ENCODE results near the gene REG4.
"Not testable (repeated sequence)": the region's sequence is repeated elsewhere in the genome, so short reads cannot be mapped to it uniquely, and the experiment has no call there.

REG4 gene

DNA sequence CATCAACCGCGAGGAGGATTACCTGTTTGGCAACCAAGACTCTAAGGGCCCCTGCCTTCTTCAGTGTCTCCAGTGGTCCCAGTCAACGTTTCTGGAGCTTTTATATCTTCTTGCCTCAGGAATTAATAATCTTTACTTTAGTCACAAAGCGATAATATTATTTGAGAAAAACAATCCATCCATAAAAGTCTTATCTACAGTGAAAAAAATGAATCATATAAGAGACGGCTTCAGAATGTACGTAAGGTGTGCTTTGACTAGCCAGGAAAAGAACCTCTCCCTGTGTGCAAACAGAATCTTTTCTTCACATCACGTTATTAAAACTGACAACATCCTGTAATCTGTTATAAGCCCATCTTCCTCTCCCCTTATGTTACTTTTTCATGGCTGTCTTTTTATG is at the start of gene REG4:
Gene REG4, minus strand, starts transcription at position 74 of the 400 bp plus-strand sequence. CDS start 2,691 bp downstream, outside the sequence.
- no peak for DNase-seq (ENCODE audit: low read depth)

DNA sequence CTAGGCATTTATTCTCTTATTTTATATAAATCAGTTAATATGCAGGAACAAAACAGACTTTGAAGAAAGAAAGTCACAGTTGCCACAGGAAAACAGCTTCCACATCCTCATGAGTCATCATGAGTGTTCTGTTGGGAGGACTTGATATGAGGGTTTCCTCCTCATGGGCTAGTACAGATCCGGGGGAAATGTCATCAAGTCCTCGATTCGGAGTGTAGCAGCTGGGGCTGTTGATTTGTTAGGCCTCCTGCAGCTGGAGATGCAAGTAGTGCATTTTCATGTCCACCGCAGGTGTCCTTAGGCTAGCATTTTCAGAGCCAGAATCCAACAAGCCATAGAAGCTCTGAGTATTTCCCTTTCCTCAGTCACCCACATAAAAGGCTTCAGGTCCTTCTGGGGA is 48.4 kb upstream of the REG4 start:
- DNase-seq (ENCODE audit: low read depth), result no peak

DNA sequence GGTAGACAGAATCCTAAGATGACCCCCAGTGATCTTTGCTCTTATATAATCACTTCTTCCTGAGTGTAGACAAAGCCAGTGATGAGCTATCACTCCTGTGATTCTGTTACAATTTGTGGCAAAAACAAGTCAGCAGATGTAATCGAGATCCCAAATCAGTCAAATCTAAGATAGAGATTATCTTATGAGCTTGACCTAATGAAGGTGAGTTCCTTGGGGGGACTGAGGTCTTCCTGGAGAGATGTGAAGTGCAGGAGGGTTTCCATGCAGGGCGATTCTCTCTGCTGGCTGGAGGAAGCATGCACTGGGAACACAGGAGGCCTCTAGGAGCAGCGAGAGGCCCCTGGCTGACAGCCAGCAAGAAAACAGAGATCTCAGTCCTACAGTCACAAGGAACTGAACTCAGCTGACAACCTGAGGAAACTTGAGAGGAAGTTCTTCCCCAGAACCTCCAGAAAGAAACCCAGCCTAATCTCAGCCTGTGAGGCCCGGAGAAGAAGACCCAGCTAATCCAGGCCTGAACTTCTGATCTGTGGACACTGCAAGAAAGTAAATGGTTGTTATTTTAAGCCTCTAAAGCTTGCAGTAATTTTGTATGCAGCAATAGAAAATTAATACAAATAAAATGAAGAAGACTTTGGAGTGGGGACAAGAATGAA is 47.4 kb upstream of the REG4 start:
- not testable (repeated sequence) for DNase-seq (ENCODE audit: low read depth)

DNA sequence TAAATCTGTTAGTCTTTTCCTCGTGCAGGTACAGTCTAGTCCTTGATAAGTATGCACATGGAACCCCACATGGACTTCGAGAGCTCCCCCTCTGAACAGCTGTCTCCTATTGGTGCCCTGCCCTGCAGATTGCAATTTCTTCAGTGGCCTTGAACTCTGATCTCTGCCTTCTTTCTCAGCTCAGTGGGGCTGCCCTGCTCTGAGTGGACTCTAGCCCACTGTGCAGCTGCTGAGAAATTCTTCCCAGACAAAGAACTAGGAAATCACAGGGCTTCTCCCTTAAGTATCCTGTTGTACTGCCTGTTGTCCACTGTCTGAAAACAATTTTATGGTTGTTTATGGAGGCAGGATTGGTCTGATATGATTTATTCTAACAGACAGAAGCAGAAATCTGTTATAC is 46.9 kb upstream of the REG4 start:
- no peak for DNase-seq (ENCODE audit: low read depth)

DNA sequence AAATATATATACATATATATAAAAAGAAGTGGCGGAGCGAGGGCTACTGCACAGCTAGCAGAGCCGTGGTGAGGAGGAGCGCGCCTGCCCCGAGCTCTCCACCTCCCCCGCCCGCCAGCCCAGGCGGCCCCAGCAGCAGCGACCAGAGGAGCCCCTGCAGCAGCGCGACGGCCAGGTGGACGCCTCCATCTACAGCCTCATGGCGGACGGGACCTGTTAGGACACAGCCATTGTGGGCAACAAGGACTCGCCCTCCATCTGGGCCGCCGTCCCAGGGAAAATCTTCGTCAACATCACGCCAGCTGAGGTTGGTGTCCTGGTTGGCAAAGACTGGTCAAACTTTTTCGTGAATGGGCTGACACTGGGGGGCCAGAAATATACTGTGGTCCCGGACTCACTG is 41.9 kb upstream of the REG4 start:
- DNase-seq (ENCODE audit: low read depth), result no peak

DNA sequence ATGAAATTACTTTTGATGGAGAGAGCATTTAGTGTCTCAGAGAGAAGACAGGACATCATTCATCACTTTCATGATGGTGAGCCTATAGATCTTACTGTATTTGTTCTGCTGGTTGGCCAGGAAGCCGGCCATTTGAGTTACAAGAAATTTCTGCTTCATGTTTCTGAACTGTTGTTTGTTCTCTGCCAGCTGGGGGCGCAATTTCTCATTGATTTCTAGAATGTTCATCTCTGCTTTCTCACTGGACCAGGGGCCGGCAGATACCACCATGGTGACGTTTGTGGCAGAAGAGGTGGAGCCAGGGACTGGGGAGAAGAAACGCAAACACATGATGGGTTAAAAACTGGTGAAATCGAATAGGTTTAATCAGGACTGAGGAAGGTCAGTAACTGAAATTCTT is 32.9 kb upstream of the REG4 start:
- not testable (repeated sequence) for DNase-seq (ENCODE audit: low read depth)

DNA sequence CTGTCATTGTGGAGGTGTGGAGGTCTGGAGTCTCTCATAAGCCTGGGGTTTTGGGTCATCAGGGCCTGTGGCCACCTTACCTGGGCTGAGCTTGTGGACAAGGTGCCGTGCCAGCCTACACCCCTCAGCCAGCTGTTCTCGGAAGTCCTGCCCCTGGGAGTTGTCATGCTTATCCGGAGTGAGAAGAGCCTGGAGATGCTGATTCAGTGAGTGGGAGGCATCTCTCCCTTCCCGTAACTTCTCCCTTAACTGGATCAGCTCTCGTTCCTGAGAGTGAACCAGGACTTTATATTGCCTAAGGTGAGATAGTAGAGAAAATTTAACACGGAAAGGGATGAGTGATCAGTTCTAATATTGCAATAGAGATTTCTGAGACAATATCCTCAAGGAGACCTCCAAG is 30.0 kb upstream of the REG4 start:
- no peak for DNase-seq (ENCODE audit: low read depth)

DNA sequence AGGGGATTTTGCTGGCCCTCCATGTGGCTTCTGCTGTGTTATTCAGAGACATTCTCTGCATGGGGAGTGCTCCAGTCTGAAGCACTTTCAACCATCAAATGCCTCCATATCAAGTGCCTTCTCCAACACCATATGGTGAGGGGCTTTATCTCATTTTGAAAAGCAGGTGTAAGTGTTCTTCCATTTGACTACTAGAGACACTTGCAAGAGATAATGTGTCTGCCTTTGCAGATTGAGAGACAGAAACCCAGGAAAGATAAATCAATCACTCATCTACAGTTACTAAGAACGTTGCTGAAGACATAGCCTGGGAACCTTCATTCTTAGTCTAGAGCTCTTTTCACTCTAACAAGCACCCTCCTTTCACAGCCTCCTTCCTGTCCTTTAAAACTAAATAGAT is 29.5 kb upstream of the REG4 start:
- DNase-seq (ENCODE audit: low read depth), result no peak

DNA sequence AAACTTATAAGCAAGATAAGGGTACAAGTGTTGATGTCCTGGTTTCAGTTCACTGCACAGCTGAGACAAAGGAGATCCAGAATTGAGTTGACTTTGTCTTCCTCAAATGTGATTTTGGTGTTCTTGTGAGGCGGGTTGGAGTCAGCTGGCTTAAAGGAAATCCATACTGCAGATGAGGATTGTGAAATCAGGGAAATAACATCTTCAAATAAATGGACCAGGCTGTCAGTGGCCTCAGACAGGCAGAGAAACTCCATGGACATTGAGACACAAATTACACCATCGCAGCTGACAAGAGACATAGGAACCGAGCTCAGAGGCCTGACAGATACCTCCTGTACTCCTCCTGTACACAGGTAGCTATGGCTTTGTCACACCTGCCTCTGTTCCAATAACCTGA is 27.0 kb upstream of the REG4 start:
- no peak for DNase-seq (ENCODE audit: low read depth)

DNA sequence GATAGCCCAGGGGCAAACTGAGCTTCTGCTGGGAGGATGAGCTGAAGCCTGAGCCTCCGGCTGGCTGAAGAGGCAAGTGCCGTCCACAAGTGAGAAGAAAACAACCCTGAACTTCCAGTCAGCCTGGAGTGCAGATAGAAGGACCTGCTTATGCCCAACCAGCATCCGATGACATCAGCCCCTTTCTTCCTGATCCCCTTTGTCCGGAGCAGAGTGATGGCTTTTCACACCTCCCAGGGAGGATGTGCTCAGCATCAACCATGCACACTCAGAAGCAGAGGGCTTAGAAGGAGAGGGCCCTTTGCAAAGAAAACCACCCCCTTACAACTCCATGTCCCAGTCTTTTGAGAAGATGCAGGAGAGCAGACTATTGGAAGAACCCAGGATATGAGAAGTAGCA is 23.7 kb upstream of the REG4 start:
- no peak for DNase-seq (ENCODE audit: low read depth)

DNA sequence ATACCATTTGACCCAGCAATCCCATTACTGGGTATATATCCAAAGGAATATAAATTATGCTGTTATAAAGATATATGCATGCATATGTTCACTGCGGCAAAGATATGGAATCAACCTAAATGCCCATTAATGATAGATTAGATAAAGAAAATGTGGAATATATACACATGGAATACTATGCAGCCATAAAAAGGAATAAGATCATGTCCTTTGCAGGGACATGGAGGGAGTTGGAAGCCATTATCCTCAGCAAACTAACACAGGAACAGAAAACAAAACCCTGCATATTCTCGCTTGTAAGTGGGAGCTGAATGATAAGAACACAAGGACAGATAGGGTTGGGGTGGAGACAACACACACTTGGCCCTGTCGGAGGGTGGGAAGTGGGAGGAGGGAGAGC is 19.8 kb upstream of the REG4 start:
- no peak for DNase-seq (ENCODE audit: low read depth)

DNA sequence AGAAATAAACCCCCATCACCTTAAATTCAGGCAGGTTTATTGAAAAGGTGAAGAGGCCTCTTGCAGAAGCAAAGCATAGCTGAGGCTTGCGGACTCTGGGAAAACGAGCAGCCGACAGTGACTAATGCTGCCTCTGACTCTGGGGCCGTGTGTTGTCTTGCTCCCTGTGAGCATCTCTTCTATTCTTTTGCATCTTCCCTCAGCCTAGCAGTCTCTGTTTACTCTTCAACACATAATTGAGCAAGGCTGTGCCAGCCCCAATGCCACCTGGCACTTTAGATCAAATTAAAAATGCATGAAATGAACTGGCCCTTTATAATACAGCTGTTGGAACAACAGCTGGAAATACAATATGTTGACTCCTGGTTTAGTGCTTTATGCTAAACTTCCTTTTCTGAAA is 18.4 kb upstream of the REG4 start:
- no peak for DNase-seq (ENCODE audit: low read depth)

DNA sequence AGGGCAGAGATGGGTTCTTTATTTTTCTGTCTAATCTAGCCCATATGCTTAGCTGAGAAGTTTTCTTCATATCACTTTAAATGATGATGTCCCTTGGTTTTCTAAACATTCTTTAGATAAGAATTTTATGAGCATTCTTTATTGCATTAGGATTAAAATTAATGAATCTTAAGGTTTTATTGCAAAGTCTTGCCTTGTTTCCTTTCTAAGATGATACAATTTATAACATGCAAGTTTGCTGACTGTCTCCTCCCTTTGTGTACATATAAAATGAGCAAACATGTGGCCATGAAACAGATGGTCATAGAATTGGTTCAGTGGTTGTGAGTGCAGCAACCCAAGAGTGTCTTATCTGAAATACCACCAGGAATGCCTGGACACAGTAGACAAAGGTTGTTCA is 17.7 kb upstream of the REG4 start:
- DNase-seq (ENCODE audit: low read depth), result not testable (repeated sequence)

DNA sequence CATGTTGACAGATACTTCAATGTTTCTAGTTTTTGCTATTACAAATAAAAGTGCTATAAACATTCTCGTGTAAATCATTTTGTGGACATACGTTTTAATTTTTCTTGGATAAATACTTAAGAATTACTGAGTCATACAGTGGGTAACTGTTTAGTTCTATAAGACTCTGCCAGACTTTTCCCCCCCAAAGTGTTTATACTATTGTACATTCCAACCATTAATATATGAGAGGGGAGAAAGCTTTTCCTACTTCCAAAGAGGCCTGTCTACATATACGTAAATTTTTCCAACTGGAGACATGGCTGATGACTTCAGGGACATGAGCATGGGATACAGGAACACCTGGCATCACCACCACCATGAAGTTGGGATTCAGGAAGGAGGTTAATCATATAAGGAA is 17.0 kb upstream of the REG4 start:
- DNase-seq (ENCODE audit: low read depth), result no peak

DNA sequence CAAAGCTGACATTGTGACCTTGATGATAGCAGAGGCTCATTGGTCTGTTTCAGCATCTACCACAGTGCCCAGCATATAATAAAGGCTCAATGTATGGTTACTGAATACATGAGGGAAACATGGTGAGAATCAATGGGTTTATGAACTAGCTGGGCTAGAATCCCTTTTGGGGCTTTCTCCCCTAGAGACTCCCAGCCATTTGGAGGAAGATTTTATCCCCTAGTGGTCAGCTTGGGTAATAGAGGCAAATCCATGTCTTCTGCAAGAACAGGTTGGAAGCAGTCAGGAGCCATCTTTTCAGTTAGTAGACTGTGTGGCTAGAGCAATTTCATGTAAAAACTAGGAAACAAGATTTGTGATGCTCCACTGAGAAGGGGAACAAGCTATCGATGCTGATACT is 15.8 kb upstream of the REG4 start:
- DNase-seq (ENCODE audit: low read depth), result no peak

DNA sequence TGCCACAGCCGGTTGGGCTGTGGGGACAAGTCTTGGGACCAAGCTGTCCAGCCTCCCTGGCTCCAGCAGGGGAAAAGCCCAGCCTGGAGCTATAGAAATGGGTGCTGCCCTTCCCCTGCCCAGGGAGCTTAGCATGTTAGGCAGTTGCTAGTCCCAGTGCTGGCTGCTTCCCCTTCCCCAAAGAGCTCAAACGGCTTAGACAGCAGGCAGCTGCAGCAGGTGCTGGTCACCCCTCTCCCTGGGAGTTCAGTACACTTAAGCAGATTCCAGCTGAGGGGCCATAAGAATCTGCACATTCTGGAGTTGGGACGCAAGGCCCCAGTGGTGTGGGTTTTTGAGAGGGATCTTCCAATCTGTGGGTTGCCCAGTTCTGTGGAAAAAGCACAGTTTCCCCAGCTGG is 11.1 kb upstream of the REG4 start:
- no peak for DNase-seq (ENCODE audit: low read depth)

DNA sequence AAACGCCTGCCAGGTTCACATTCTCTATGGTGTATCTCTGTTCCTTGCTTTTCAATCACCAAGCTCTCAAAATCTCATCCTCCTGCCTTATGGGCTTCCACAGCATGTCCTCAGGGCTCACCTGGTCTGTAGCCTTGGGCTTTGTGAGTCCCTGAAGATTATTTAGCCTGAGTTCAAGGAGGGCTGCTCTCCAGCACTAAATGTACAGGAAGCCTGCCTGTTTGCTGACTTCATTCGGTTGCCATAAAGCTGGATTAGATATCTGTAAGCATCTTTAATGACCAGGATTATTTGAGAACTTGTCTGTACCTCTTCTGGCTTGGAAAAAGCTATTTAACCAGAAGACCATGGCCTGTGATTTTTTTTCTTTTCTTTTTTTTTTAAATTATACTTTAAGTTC is 6.9 kb upstream of the REG4 start:
- DNase-seq (ENCODE audit: low read depth), result no peak

DNA sequence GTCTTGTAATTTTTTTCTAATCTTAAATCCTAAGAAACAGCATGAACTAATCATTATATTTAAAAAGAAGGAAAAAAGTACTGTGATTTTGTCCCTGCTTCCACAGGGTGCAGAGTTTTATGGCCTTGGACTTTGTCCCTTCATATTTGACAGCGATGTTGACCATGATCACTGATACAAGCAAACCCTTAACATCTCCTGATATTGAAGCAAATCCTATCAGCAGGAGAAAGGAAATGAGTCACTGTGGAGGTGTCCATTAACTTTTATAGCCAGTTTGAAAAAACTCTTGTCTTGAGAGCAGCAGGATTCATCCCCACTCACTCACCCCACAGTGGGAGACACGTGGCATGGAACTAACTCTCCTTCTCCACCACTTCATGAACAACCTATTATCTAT is 5.1 kb upstream of the REG4 start:
- DNase-seq (ENCODE audit: low read depth), result no peak

DNA sequence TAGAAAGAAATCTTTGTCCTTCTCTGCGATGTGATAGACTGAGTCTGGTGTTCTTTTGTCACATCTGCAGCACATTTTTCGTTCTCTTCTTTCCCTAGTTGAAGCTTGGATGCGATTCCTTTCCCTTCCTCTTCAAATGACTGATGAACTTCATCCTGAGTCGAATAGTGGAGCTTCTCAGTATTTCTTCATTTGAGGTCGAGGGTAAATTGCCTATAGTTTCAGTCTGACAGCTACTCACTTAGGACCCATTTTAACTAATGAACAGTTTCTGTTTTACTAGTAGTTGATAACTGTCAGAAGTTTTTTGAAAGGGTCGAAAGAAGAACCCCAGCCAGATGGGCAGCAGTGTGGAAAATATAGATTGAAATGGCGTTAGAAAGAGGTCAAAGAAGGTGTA is 4.7 kb upstream of the REG4 start:
- no peak for DNase-seq (ENCODE audit: low read depth)

DNA sequence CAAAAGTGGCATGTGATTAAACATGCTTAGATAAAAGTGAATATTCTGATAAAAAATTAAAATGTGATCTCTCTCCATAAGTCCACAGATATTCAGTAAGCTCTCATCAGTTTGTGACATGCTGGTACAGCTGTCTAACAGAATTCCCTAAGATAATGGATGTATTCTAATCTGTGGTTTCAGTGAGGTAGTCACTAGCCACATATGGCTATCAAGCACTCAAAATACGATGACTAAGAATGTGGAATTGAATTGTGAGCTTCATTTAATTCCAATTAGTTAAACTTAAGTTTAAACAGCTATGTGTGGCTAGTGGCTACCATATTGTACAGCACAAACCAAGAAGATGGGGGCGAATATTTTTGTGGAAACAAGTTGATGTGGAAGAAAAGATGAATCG is 4.1 kb upstream of the REG4 start:
- DNase-seq (ENCODE audit: low read depth), result no peak

DNA sequence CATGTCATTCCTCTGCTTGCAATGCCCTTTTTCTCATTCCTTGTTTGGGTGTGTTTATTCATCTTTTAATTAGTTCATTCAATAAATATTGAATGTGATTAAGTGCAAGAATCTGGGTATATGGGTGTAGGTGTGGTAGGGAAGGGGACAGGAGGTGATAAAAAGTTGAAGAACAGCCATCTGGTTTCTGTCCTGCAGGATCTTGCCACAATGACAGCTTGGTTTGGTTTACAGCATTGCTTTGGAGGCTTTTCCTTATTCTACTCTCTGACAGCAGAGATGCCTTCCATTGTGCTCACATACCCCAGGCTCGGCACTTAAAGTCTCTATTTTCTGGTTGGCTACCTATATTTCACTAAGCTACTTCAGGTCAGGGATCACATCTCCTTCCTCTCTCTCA is 3.0 kb upstream of the REG4 start:
- DNase-seq (ENCODE audit: low read depth), result no peak

DNA sequence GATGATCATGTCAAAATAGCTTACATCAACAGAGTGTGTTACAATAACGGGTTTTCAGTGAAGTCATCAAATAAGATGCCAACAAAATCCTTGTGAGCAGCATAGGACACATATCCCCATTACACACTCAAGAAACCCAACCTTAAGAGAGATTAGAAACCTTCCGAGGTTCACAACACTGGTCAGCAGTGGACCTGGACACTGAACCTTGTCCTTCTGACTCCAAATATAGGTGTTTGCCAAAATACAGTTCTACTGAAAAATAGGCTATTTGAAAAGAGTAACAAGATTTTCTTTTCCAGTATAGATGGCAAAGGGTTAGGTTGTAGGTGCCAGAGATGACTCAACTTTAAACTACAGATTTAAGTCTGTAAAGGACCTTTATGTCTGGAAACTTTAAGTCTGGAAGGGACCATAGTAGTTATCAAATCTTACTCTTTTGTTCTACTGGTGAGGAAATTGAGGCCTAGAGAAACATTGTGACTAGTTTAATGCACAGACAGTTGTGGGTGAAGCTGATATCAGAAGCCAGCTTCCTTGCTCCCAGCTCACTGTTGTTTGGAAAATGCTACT is 811 bp upstream of the REG4 start:
- no peak for DNase-seq (ENCODE audit: low read depth)

DNA sequence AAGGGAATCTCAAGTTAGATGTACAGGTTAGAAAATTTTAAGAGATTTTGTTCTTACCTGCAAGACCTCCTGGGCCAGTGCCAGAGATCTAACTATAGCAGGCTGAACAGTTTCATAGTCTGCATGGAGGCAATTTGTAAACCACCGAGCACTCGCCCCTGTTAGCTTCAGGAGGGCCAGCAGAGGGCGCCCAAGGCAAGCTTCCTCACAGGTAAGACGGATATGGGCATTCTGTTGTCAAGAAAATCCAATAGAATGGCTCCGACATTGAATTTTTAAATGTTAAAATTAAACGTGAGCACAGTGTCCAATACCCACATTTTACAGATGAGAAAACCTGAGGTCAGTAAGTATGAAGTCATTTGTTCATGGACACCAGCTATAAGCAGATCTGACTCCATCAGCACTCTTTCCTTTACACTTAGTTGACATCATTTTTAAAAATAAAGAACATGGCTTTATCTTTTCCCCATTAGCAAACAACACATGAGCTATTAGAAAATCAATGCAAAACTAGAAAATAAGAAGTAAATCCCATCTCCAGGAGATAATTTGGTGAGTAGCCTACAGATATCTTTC is 2.2 kb downstream of the REG4 start:
- DNase-seq (ENCODE audit: low read depth), result peak; percentile 41

DNA sequence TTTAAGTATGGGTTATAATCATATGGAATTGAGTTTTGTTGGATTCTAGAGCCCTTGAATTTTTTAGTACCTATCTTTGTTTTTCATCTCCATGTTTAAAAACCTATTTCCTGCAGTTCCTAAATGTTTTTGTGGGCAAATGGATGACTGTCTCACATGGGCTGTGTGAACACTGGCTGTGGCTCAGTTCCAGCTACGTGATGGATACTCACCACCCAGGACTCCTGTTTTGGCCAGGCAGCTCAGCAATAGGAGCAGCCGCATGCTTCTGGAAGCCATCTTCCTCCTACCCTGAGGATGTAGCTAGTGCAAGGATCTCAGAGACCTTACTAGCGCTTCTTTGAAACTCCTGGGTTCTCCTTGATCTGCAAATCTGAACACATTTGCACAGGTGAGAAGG is 2.8 kb downstream of the REG4 start:
- DNase-seq (ENCODE audit: low read depth), result no peak
